Stimulated activated CD8-positive, alpha-beta memory T cell treated with anti-CD3 and anti-CD28 coated beads, Interleukin-12 subunit alpha, Interleukin-12 subunit beta, amount 100 ng/mL, for 4 hours (primary cell): Measurements from ENCODE around the gene IQSEC3.
"Not testable (repeated sequence)": the region's sequence is repeated elsewhere in the genome, so short reads cannot be mapped to it uniquely, and the experiment has no call there.

ENCODE experiments used
- DNase-seq: peaks from one replicate; pipeline ENCODE4 v3.0.0-alpha.2; 2020; ENCODE audit warnings: low read depth

The IQSEC3 gene

GRCh38 chr12:214003-214741, 147.6 kb downstream of the IQSEC3 start, which contains the start of gene SLC6A12:
SLC6A12 (minus strand) TSS chr12:214157; CDS start chr12:209986, 4,171 bp downstream.
- DNase-seq: no peak

- DNase-seq: no peak
Observed at GRCh38 chr12:215116-215515, 148.5 kb downstream of the IQSEC3 start.

- not testable (repeated sequence) for DNase-seq
Observed at GRCh38 chr12:217029-217428, 150.5 kb downstream of the IQSEC3 start.

- DNase-seq: no peak
Observed at GRCh38 chr12:218221-218620, 151.7 kb downstream of the IQSEC3 start.

- DNase-seq: no peak
Observed at GRCh38 chr12:218728-219590, 152.4 kb downstream of the IQSEC3 start.

GRCh38 chr12:219891-220352, 153.4 kb downstream of the IQSEC3 start:
- DNase-seq: no peak

- no peak for DNase-seq
Observed at GRCh38 chr12:220491-220890, 153.9 kb downstream of the IQSEC3 start.

GRCh38 chr12:220946-221550, 154.5 kb downstream of the IQSEC3 start:
- no peak for DNase-seq

GRCh38 chr12:221736-222135, 155.2 kb downstream of the IQSEC3 start:
- DNase-seq: no peak

GRCh38 chr12:223841-224240, 157.3 kb downstream of the IQSEC3 start:
- no peak for DNase-seq

GRCh38 chr12:224330-224729, 157.8 kb downstream of the IQSEC3 start:
- DNase-seq: no peak

GRCh38 chr12:225012-225411, 158.4 kb downstream of the IQSEC3 start:
- no peak for DNase-seq

- DNase-seq: no peak
Observed at GRCh38 chr12:226401-226800, 159.8 kb downstream of the IQSEC3 start.

- DNase-seq: no peak
Observed at GRCh38 chr12:227286-227915, 160.8 kb downstream of the IQSEC3 start.
